Peyer's patch (tissue), 4 donors: Measurements from ENCODE around the gene MPP7.

Source experiments
- POLR2A ChIP-seq, 2 donors: fragments of 450-650 bp; IDR thresholded peaks; one replicate each; pipeline ENCODE4 v1.5.1; 2017; ENCODE audit warnings: antibody characterized with exemption in 2 of 2, mild to moderate bottlenecking in 2 of 2, moderate library complexity in 2 of 2
- TF ChIP-seq, protein P1 (sequence below), 6 experiments: fragments of 450-650 bp in 4 of 6; fragments of 200-600 bp in 2 of 6; sonication (generic) in 1 of 6; IDR thresholded peaks; one replicate each; pipeline ENCODE4 v1.5.1; 2017 to 2019; ENCODE audit warnings: antibody characterized with exemption in 6 of 6, mild to moderate bottlenecking in 3 of 6, moderate library complexity in 1 of 6

GRCh38 chr10:28280652-28281051, 22.2 kb downstream of the MPP7 start:
- no peak for TF ChIP-seq POLR2A (IDR thresholded peaks at IDR 0.05)
- TF ChIP-seq, protein P1, sequence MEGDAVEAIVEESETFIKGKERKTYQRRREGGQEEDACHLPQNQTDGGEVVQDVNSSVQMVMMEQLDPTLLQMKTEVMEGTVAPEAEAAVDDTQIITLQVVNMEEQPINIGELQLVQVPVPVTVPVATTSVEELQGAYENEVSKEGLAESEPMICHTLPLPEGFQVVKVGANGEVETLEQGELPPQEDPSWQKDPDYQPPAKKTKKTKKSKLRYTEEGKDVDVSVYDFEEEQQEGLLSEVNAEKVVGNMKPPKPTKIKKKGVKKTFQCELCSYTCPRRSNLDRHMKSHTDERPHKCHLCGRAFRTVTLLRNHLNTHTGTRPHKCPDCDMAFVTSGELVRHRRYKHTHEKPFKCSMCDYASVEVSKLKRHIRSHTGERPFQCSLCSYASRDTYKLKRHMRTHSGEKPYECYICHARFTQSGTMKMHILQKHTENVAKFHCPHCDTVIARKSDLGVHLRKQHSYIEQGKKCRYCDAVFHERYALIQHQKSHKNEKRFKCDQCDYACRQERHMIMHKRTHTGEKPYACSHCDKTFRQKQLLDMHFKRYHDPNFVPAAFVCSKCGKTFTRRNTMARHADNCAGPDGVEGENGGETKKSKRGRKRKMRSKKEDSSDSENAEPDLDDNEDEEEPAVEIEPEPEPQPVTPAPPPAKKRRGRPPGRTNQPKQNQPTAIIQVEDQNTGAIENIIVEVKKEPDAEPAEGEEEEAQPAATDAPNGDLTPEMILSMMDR (IDR thresholded peaks at IDR 0.05): no peak
